ENCODE results near the gene ACOT6.

- TF ChIP-seq SP1 (IDR thresholded peaks at IDR 0.05) (no peak), BHLHE40 (IDR thresholded peaks at IDR 0.05; ENCODE audit: borderline replicate concordance) (no peak), FOXM1 (IDR thresholded peaks at IDR 0.05; ENCODE audit: borderline replicate concordance) (no peak)
Measured at GRCh38 chr14:73620268-73620667, 8.0 kb downstream of the ACOT6 start.

All from HEK293T (cell line).